Transverse colon (tissue), 3 donors: ENCODE results near the gene PBLD.

Experiments
- POLR2A ChIP-seq: fragments of 450-650 bp; IDR thresholded peaks from one replicate; pipeline ENCODE4 v1.6.1; 2016; ENCODE audit warnings: antibody characterized with exemption, mild to moderate bottlenecking, moderate library complexity
- TF ChIP-seq, protein P1 (sequence below), 5 experiments: fragments of 200-600 bp in 3 of 5; fragments of 450-650 bp in 2 of 5; sonication (generic) in 3 of 5; IDR thresholded peaks; 1 replicate in 2 of 5; 2 replicates in 3 of 5; pipeline ENCODE4 v1.5.1; 2016 to 2017; ENCODE audit warnings: antibody characterized with exemption in 5 of 5, inconsistent platforms in 3 of 5, mild to moderate bottlenecking in 2 of 5, moderate library complexity in 1 of 5

DNA sequence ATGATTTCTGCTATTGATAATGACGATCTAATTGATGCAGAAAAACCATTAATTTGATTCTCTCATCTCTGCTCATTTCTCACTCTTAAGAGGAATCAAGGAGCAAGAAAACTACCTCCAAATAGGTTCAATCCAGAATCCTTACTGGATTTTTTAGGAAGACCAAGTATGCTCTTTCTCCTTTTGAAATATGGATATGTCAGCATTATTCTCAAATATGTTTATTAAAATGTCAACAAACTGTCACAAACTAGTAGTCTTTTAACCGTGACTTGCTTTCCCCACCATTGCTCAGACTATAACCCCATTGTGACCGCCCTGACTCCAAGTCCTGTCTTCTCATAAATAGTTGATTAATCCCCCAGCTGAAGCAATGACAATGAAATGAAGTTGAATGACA, 99.7 kb downstream of the PBLD start:
- no peak for TF ChIP-seq POLR2A
- TF ChIP-seq, protein P1, sequence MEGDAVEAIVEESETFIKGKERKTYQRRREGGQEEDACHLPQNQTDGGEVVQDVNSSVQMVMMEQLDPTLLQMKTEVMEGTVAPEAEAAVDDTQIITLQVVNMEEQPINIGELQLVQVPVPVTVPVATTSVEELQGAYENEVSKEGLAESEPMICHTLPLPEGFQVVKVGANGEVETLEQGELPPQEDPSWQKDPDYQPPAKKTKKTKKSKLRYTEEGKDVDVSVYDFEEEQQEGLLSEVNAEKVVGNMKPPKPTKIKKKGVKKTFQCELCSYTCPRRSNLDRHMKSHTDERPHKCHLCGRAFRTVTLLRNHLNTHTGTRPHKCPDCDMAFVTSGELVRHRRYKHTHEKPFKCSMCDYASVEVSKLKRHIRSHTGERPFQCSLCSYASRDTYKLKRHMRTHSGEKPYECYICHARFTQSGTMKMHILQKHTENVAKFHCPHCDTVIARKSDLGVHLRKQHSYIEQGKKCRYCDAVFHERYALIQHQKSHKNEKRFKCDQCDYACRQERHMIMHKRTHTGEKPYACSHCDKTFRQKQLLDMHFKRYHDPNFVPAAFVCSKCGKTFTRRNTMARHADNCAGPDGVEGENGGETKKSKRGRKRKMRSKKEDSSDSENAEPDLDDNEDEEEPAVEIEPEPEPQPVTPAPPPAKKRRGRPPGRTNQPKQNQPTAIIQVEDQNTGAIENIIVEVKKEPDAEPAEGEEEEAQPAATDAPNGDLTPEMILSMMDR (IDR thresholded peaks at IDR 0.05): no peak
